Measurements from ENCODE around the gene PHAX. TPM values are rescaled to one million over a fixed set of nuclear protein-coding genes. Genes with fewer than 3 reads are reported as not detected.
"Not testable (repeated sequence)": the region's sequence is repeated elsewhere in the genome, so short reads cannot be mapped to it uniquely, and the experiment has no call there.

PHAX gene
- polyA plus RNA-seq, 3 donors, result 4.8 to 37.6 (median 19.3) TPM

- no peak overlapping the region for H3K4me3 ChIP-seq (replicated peaks in 1 of 3; ENCODE audit: low read depth in 2 of 3, low read length in 3 of 3)
- H3K9ac ChIP-seq (ENCODE audit: insufficient read depth, low read length, poor library complexity, severe bottlenecking), result no peak overlapping the region
- H3K36me3 ChIP-seq (replicated peaks in 1 of 2; ENCODE audit: control insufficient read depth in 1 of 2, insufficient read depth in 2 of 2, low read length in 2 of 2), result no peaks in the 10 kb centered on the region
- H3K36me3 Mint-ChIP-seq, result no peaks in the 10 kb centered on the region
- intact Hi-C loops (cut with micrococcal nuclease), result no loop called here
- H3K4me2 ChIP-seq (replicated peaks; ENCODE audit: extremely low read depth, low read length, poor library complexity, severe bottlenecking), result no peak overlapping the region
- no peak overlapping the region for H3K27ac Mint-ChIP-seq
- H3K27ac ChIP-seq (ENCODE audit: low read depth in 1 of 2, low read length in 2 of 2), result no peak overlapping the region
- no peak overlapping the region for H2AFZ ChIP-seq (ENCODE audit: insufficient read depth, low read depth, low read length, poor library complexity, severe bottlenecking)
- no peaks in the 10 kb centered on the region for H3K27me3 ChIP-seq (ENCODE audit: control insufficient read depth in 2 of 2, insufficient read depth in 2 of 2, low read length in 2 of 2)
- peaks cover 3 to 5% of the 10 kb centered on the region in 2 donors for H3K9me3 ChIP-seq (replicated peaks in 1 of 2; ENCODE audit: control insufficient read depth in 1 of 2, insufficient read depth in 1 of 2, low read length in 2 of 2)
- peaks cover 0 to 3% (median 0%) of the 10 kb centered on the region in 7 donors for H3K9me3 Mint-ChIP-seq
- H3K4me3 Mint-ChIP-seq, result no peak overlapping the region
- WGBS (ENCODE audit: insufficient coverage), result no CpG with 5 or more reads among the region's 2 CpGs
- H3K79me2 ChIP-seq (ENCODE audit: insufficient read depth, low read length), result no peaks in the 10 kb centered on the region
- H3K4me1 ChIP-seq (ENCODE audit: control insufficient read depth in 1 of 2, insufficient read depth in 2 of 2, low read length in 2 of 2), result peaks cover 5 to 7% of the 10 kb centered on the region in 2 donors
- DNase-seq, result no peak
- TF ChIP-seq CTCF (IDR thresholded peaks at IDR 0.05), result no peak
- peaks cover 0 to 2% (median 0%) of the 10 kb centered on the region in 3 donors for H3K27me3 Mint-ChIP-seq (ENCODE audit: low read depth in 3 of 3)
- peaks cover 7% of the 10 kb centered on the region for H3K4me1 Mint-ChIP-seq
- H4K20me1 ChIP-seq (ENCODE audit: insufficient read depth, low read length), result no peaks in the 10 kb centered on the region
These were observed 63.8 kb downstream of the PHAX start for GRCh38 chr5:126664586-126664985.

GRCh38 chr5:126670109-126670508 is 69.4 kb downstream of the PHAX start:
- no CpG with 5 or more reads among the region's 1 CpG for WGBS (ENCODE audit: insufficient coverage)

GRCh38 chr5:126671681-126672080 is 70.9 kb downstream of the PHAX start:
- H3K4me3 ChIP-seq (replicated peaks in 1 of 3; ENCODE audit: low read depth in 2 of 3, low read length in 3 of 3); H3K27ac ChIP-seq (ENCODE audit: low read depth in 1 of 2, low read length in 2 of 2); H3K79me2 ChIP-seq (ENCODE audit: insufficient read depth, low read length); H2AFZ ChIP-seq (ENCODE audit: insufficient read depth, low read depth, low read length, poor library complexity, severe bottlenecking); H3K9ac ChIP-seq (ENCODE audit: insufficient read depth, low read length, poor library complexity, severe bottlenecking); H3K9me3 ChIP-seq (replicated peaks in 1 of 2; ENCODE audit: control insufficient read depth in 1 of 2, insufficient read depth in 1 of 2, low read length in 2 of 2); H3K27me3 Mint-ChIP-seq (ENCODE audit: low read depth in 3 of 3); intact Hi-C loops (cut with micrococcal nuclease); H3K36me3 ChIP-seq (replicated peaks in 1 of 2; ENCODE audit: control insufficient read depth in 1 of 2, insufficient read depth in 2 of 2, low read length in 2 of 2); H3K27me3 ChIP-seq (ENCODE audit: control insufficient read depth in 2 of 2, insufficient read depth in 2 of 2, low read length in 2 of 2); H4K20me1 ChIP-seq (ENCODE audit: insufficient read depth, low read length); H3K36me3 Mint-ChIP-seq; H3K4me2 ChIP-seq (replicated peaks; ENCODE audit: extremely low read depth, low read length, poor library complexity, severe bottlenecking); H3K9me3 Mint-ChIP-seq: not testable (repeated sequence)
- WGBS (ENCODE audit: insufficient coverage), result 43% methylated on average over 3 of the region's 3 CpGs
- peak overlapping the region in 1 of 2 donors; percentile 21 for H3K4me3 Mint-ChIP-seq
- peaks cover 18% of the 10 kb centered on the region for H3K4me1 Mint-ChIP-seq
- DNase-seq, result peak in 1 of 3 donors; percentile 13
- H3K4me1 ChIP-seq (ENCODE audit: control insufficient read depth in 1 of 2, insufficient read depth in 2 of 2, low read length in 2 of 2), result peaks cover 13 to 14% of the 10 kb centered on the region in 2 donors
- H3K27ac Mint-ChIP-seq, result peak overlapping the region in 5 of 7 donors; percentile 11 to 72 (median 33)

More at GRCh38 chr5:126670109-126670508, 69.4 kb downstream of the PHAX start:
- H3K27me3 ChIP-seq (ENCODE audit: control insufficient read depth in 2 of 2, insufficient read depth in 2 of 2, low read length in 2 of 2); H4K20me1 ChIP-seq (ENCODE audit: insufficient read depth, low read length); H2AFZ ChIP-seq (ENCODE audit: insufficient read depth, low read depth, low read length, poor library complexity, severe bottlenecking); H3K36me3 ChIP-seq (replicated peaks in 1 of 2; ENCODE audit: control insufficient read depth in 1 of 2, insufficient read depth in 2 of 2, low read length in 2 of 2); H3K4me1 ChIP-seq (ENCODE audit: control insufficient read depth in 1 of 2, insufficient read depth in 2 of 2, low read length in 2 of 2); H3K9me3 Mint-ChIP-seq; H3K79me2 ChIP-seq (ENCODE audit: insufficient read depth, low read length); intact Hi-C loops (cut with micrococcal nuclease); H3K4me3 Mint-ChIP-seq; DNase-seq; H3K27me3 Mint-ChIP-seq (ENCODE audit: low read depth in 3 of 3); H3K4me2 ChIP-seq (replicated peaks; ENCODE audit: extremely low read depth, low read length, poor library complexity, severe bottlenecking); H3K36me3 Mint-ChIP-seq; H3K27ac ChIP-seq (ENCODE audit: low read depth in 1 of 2, low read length in 2 of 2); H3K9ac ChIP-seq (ENCODE audit: insufficient read depth, low read length, poor library complexity, severe bottlenecking); H3K9me3 ChIP-seq (replicated peaks in 1 of 2; ENCODE audit: control insufficient read depth in 1 of 2, insufficient read depth in 1 of 2, low read length in 2 of 2); H3K27ac Mint-ChIP-seq; H3K4me3 ChIP-seq (replicated peaks in 1 of 3; ENCODE audit: low read depth in 2 of 3, low read length in 3 of 3): not testable (repeated sequence)
- peaks cover 13% of the 10 kb centered on the region for H3K4me1 Mint-ChIP-seq
